ENCODE results near the gene SERPINB6.
"Not testable (repeated sequence)": the region's sequence is repeated elsewhere in the genome, so short reads cannot be mapped to it uniquely, and the experiment has no call there.

The SERPINB6 gene

DNA sequence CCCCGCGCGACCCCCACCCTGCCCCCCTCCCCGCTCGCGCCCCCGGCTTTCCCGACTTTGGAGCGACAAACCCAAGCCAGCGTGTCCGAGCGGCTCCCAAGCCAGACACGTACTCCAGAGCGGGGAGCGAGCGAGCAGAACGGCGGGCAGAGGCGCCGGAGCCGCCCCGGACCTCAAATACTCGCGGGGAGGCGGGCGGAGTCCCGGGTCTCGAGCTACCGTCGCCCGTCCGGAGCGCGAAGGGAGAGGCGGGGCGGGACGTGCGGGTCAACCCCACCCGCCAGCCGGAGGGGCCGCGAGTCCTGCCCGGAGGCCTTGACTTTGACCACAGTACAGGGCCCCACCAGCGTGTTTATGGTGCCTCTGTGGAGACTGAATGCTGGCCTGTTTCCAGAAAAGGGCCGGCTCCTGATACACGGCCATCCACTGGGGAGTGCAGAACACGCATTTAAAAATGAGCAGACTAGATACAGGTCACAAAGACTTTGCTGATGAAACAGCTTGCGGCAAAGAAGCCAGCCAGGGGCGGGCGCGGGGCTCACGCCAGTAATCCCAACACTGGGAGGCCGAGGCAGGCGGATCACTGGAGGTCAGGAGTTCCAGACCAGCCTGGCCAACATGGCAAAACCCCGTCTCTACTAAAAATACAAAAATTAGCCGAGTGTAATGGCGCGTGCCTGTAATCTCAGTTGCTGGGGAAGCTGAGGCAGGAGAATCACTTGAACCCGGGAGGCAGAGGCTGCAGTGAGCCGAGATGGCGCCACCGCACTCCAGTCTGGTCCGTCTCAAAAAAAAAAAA, at the start of gene SERPINB6:
Gene SERPINB6, minus strand, starts transcription at position 148 of the 799 bp plus-strand sequence. CDS start 12,235 bp downstream, outside the sequence.
- DNase-seq, result no peak

DNA sequence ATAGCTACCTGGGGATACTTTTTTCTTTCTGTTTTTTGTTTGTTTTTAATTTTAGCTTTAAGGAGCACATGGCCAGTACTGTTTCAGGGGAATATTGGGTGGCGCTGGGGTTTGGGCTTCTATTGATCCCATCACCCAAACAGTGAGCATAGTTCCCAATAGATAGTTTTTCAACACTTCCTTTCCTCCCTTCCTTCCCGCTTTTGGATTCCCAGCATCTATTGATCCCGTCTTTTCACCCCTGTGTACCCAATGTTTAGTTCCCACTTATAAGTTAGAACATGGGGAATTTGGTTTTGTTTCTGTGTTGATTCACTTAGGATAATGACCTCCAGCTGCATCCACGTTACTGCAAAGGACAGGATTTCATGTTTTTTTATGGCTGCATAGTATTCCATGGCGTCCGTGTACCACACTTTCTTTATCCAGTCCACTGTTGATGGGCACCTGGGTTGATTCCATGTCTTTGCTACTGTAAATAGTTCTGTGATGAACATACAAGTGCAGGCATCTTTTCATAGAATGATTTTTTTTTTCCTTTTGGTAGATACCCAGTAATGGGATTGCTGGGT, 48.5 kb upstream of the SERPINB6 start:
- DNase-seq, result no peak

DNA sequence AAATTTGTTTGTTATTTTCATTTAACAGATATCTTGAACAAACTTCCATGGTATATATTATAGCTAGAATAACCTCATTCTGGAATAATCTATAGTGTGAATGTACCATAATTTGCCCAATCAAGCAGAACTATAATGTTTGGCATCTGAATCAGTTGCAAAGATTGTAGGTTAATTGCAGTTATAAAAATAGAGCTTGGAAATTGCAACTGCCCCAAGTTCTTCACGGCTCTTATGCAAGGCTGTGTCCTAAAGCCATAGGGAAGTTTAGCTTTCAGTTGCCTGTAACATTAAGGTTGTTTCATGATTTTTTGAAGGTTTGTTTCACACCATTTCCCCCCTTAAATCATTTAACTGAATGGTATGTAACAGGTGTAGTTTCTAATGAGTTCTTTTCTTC, 47.7 kb upstream of the SERPINB6 start:
- no peak for DNase-seq

DNA sequence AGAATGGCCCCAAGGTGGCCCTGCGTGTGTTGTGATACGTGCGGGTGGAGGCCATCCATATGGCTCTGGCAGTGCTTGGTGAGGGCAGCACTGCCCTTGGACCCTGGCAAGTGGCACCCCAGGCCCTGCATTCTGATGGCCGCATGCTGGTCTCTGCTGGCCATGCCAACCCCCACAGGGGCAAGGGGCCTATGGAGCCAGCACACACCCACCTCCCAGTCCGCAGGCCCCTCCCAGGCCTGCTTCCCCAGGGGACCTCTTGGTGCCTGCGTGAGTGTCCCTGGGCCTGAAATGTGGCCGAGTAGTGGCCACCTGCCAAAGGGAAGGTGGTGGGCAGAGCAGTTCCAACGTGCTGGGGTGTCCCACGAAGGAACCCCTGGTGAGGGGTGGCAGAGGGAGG, 45.9 kb upstream of the SERPINB6 start:
- DNase-seq, result no peak

DNA sequence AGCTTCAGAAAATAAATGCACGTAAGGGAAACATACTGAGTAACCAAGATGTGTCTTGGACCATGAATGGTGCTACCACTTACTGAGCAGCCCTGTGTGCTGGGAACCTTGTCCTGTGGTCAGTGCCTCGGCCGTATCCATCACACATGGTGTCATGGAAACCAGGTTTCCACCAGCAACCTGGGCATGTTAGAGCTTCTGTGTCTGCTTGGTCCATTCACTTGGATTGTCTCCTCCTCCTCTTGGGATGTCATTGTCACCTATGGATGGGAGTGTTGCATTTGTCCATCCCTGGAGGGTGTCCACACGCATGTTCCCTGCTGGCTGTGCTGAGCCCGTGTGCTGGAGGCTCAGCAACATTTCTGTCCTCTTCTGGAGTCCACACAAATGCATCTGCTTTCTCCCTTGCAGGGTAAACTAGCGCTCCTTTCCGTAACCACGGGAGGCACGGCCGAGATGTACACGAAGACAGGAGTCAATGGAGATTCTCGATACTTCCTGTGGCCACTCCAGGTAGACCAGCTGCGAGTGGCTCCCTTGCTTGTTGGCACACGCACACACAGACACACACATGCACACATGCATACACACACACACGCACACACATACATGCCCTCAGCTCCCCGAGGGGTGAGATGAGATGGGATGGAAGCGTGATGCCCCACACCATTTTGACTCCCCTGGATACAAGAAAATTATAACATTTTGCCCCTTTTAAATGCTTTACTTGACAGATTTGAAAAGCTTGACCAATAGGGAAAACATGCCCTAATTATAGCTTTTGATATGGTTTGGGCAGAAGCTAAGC, 45.3 kb upstream of the SERPINB6 start:
- no peak for DNase-seq

DNA sequence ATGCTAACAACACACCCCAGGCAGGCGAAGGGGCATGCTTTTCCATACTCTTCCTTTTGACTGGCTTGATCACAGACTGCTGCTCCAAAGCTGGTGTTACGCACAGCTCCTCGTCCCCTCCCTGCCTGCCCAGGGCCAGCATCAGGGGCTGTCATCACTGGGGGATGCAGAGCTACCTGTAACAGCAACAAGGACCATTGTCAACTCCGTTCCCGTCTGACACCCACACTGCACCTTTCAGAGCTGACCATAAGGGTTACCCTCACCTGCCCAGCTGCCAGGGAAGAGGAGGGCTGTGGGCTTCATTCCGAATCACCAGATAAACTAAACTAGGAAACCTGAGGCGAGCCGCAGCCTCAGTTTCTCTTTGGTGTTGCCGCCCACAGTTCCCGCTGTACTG, 43.8 kb upstream of the SERPINB6 start:
- DNase-seq, result no peak

DNA sequence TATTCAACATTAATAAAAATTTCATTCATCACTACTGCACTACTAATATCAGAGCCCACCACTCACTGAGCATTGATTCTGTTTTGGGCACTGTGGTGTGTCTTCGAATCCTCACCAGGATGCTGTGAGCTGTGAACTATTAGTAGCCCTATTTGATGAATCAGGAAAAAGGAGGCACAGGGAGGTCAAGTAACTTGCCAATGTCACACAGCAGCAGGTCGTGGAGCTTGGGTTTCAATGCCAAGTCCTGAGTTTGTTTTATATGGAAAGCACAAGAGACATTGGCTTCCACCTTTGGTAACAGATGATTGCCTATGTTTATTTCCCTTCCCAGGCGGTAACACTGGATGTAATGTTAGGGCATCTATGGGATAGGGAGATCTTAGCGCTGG, 43.3 kb upstream of the SERPINB6 start:
- DNase-seq, result no peak

DNA sequence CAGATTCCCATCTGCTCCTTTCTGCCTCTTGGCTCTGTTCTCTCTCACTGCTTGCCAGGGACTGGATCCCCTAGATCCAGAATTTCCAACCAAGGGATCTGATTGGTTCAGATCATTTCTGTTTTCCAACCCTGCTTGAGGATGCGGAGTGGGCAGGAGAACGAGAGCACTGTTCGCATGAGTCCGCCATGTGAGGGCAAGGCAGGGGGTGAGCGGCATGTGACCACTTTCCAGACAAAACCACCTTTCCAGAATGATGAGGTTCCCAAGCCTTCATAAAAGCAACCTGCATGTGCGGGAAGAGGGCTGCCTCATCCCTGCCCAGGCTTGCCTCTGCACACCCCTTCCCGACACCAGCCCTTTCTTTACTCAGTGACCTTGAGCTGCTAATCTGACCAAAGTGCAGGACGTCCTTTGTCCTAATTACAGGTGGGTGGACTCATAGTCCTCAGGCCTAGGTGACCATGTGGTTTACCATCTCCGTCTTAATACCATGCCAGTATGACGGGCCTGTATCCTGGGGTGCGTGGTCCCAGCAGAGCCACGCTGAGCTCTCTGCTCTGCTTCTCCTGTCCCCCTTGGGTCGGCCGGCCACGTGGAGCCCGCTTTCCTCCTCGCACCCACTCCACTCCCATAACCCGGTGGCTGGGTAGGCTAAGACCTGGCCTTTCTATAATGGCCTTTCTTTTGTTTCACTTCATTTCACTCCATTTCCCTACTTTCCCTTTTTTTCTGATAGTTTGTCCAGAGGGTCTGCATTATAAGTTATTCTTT, 42.7 kb upstream of the SERPINB6 start:
- no peak for DNase-seq

DNA sequence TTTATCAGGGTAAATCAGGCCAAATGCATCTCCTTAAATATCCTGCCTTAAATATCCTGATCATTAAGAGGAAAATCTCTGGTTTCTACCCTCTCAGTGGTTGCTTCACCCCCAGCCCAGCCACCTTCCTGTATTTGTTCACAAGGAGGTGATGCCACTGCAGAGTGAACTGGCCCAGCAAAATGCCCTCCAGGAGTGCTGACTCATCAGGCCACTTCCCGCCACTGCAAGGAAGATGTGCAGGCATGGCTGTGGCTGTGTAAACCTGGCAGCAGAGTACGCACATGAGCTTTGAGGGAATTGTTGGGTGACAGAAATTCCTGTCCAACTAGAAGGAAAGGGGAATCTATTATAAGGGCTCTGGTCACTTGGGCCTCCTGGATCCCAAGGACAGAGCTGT, 42.1 kb upstream of the SERPINB6 start:
- DNase-seq, result no peak

DNA sequence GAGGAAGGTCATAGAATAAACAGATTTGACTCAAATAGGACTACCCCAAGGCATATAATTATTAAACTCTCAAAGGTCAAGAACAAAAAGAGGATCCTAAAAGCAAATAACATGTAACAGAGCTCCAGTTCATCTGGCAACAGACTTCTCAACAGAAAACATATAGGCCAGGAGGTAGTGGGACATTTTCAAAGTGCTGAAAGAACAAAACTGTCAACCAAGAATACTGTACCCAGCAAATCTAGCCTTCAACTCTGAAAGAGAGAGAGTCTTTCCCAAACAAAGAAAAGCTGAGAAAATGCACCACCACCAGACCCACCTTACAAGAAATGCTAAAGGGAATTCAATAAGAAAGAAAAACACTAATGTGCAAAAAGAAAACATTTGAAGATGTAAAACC, 40.2 kb upstream of the SERPINB6 start:
- no peak for DNase-seq

DNA sequence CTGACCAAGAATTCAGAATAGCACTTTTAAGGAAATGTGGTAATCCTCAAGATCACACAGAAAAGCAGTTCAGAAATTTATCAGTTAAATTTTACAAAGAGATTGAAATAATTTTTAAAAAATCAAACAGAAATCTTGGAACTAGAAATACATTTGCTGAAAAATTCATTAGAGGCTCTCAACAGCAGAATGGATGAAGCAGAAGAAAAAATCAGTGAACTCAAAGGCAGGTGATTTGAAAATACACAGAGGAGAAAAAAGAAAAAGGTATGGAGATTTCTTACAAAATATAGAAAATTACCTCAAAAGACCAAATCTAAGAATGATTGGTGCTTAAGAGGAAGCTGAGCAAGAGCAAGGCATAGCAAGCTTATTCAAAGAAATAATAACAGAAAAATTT, 39.8 kb upstream of the SERPINB6 start:
- DNase-seq, result no peak

DNA sequence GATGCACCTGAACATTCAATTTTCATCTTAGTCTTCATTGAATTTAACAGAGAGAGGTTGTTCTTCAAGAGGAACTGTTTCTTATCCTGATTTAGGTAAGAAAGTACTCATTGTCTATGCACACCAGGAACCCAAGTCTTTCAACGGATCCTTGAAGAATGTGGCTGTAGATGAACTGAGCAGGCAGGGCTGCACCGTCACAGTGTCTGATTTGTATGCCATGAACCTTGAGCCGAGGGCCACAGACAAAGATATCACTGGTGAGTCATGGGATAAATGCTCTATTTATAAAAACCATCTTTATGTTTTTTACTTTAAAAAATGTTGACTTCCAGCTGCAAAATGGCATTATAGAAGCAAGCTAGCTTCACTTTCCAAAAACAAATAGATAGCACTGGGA, 38.6 kb upstream of the SERPINB6 start:
- no peak for DNase-seq

DNA sequence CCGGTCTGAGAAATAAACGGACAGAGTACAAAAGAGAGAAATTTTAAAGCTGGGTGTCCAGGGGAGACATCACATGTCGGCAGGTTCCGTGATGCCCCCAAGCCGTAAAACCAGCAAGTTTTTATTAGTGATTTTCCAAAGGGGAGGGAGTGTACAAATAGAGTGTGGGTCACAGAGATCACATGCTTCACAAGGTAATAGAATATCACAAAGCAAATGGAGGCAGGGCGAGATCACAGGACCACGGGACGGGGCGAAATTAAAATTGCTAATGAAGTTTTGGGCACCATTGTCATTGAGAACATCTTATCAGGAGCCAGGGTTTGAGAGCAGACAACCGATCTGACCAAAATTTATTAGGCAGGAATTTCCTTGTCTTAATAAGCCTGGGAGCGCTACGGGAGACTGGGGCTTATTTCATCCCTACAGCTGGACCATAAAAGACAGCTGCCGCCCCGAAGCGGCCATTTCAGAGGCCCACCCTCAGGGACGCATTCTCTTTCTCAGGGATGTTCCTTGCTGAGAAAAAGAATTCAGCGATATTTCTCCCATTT, 37.4 kb upstream of the SERPINB6 start:
- DNase-seq, result not testable (repeated sequence)

DNA sequence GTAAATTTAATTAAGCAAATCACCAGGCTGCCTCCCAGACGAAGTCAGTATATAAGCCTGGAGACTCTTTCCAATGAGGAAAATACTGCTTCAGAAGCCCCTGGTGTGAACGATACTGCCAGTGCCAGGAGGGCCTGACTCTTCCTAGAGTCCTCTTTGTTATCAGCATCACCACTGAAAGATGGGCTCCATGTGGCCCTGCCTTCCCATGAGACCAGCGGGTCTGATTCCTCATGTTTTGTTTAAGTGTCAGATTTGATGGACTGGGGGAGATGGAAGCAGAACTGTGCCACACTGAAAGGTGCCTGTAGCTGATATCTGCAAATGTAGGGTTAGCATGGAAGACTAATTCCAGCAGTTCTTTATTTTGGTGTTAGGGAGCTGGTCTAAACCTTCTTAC, 36.2 kb upstream of the SERPINB6 start:
- no peak for DNase-seq

DNA sequence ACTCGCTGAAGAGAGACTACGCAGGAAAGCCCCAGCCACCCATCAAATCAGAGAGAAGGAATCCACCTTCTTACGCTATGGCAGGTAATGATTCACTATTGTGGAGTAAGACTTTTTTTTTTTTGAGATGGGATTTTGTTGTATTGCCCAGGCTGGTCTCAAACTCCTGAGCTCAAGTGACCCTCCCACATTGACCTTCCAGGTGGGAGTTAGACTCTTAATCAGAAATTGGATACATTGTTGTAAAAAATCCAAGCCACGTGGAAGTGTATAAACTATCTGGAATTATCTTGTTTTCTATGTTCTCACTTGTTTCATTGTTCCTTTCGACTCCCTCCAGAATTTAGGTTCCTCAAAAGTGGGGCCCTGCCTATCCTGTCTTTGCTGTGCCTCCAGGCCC, 35.1 kb upstream of the SERPINB6 start:
- no peak for DNase-seq

DNA sequence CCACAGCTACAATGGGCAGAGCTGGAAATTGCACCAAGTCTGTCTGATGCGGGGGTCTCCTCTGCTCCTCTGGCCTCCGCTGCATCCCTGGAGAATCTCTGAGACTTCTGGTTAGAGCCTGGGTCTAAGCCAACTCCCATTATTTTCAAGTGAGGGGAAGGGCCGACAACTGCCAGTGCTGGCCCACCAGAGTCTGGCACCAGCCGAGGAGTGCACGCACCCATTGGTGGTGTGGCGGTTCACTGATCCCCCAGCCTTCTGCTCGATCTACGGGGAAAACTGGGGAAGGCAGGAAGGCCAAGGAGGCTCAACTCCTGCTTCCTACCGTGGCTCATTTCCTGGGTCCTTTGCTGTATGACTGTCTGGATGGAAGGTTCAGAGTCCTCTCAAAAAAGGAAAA, 34.5 kb upstream of the SERPINB6 start:
- no peak for DNase-seq

DNA sequence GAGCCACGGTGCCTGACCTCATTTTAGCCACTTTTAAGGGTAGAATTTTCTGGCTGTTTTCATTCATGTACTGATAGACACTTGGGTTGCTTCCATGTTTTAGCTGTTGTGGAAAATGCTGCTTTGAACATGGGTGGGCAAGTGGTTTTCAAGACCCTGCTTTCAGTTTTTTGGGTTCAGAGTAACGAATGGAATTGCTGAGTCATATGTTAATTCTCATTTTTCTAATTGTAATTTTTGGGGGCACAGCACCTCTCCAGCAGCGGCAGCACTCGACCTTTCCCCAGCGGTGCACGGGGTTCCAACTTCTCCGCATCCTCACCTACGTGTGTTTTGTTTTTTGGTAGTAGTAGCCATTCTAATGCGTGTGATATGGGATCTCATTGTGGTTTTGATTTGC, 33.7 kb upstream of the SERPINB6 start:
- DNase-seq, result no peak

DNA sequence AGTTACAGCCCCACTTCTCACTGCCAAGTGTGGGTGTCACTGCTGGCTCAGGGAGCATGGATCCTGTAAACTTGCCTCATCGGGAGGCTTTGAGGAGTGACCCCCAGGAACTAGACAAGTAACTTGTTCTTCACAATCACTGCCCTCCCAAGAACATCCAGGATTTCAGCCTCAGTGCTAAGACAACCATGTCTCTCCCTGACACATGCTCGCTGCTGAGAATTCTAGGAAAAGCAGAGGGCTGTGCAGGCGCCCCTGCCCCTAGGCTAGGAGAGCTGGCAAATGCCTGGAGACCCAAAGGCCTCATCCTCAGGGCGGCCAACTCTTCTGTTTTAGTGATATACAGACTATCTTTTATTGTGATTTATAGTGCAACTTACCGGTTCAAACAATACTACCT, 31.9 kb upstream of the SERPINB6 start:
- not testable (repeated sequence) for DNase-seq

DNA sequence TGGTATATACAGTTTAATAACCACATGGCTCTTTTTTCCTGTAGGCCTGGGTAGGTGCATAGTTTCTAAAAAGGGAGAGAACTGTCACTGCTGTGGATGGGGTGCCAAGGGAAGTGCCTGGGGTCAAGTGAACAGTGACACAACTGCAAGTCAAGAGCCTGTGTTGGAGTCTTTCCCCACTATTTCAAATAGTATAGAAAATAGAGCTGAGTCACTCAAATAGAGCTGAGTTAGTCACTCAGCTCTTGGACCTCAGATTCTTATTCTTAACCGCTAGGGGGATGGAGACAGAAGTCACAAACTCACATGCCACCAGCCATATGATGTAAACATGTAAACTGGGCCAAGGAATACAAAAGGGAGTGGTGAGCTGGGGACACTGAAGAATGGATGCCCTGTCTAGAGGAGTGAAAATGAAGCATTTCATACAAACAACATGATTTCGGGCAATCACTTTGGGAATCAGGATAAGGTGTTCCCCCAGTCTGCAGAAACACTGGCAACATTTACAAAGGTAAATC, 30.5 kb upstream of the SERPINB6 start:
- DNase-seq, result no peak

DNA sequence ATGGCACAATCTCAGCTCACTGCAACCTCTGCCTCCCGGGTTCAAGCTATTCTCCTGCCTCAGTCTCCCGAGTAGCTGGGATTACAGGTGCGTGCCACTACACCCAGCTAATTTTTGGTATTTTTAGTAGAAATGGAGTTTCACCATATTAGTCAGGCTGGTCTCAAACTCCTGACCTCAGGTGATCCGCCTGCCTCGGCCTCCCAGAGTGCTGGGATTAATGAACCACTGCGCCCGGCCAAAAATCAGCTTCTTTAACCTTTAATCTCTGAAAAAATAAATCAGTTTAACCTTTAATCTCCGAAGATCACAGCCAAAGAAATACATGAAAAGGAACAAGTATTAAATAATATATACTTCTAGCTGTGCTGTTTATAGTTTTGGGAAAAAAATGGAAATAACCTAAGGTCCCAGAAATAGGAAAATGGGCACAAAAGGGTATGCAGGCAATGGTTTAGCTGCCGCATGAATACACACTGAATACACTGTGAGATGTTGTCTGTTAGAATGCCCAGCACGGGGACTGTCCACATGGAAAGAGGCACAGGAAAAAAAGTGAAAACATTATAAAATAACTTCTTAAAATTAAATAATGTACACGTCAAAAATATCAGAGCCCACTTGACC, 29.9 kb upstream of the SERPINB6 start:
- no peak for DNase-seq

DNA sequence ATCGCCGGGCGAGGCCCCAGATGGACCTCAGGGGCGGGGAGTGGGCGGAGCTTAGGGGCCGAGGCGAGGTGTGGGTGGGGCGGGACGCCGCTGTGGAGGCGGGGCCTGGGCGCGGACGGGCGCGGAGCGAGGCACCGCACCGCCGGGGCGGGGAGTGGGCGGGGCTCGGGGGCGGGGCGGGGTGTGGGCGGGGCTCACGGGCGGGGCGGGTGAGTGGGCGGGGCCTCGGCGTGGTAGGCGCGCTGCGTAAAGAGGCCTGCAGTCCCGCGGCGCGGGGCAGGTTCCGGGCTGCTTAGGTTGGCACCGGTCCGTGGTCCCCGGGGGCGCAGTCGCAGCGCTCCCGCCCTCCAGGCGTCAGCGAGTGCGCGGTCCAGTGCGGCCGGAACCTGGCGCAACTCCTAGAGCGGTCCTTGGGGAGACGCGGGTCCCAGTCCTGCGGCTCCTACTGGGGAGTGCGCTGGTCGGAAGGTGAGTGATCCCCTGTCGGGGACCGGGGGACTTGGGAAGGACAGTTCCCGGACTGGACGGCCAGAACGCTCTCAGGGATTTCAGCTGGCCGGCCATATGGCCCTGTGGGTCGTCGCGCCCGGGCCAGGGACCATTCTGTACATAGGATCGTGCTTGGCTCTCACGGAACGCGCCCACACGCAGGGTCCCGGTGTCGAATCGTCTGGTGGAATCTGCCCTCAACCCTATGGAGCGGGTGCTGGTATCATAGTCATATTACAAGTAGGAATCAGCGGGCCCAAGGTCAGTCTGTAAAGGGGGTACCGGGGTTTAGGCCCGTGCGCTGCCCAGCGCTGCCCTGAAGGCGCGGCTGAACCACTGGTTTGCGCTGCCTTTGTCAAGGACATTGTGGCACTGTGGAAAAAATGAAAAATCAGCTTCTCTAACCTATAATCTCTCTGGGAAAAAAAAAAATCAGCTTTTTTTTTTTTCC, 28.5 kb upstream of the SERPINB6 start, which contains the start of gene NQO2:
Gene NQO2, plus strand, starts transcription at position 277 of the 940 bp plus-strand sequence. CDS start 6,659 bp downstream, outside the sequence.
- DNase-seq, result peak; percentile 63

Measured in NCI-H345 (cell line).